Measurements from ENCODE around the gene SMPD3. TPM values are rescaled to one million over a fixed set of nuclear protein-coding genes. Genes with fewer than 3 reads are reported as not detected.

SMPD3 gene
- total and polyA plus RNA-seq, 2 of the 8 experiments (the other 6 are each of a cell fraction or from before 2014, with no cell fraction given) = 0.39 to 1.3 TPM

DNA sequence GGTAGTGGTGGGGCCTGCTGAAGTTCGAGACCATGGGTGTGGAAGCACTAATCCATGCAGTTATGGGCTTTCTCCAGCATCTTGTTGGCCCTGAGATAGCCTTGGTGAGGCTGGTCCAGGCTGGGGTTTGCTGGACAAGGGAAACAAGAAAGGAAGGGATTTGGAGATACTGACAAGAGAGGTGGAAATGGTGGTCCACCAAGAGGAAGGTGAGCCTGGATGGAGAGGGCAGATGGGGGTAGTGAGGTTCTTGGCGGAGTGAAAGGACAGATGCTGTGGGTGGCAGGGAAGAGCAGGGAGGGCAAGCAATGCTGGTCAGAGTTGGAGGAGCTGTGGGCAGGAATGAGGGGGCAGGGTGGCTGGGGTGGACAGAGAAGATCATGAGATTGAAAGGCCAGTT is 5.5 kb upstream of the SMPD3 start:
- FAIRE-seq (no peak), DNase-seq (ENCODE audit: low read depth in 1 of 2, low spot score in 2 of 2) (no peak)
- Histone ChIP-seq H4K8ac (ENCODE audit: extremely low read depth, insufficient read depth, low read length) (no peak overlapping the region), H3K79me1 (ENCODE audit: low read depth, low read length) (no peaks in the 10 kb centered on the region), H2BK20ac (ENCODE audit: low read length) (no peak overlapping the region), H2BK5ac (ENCODE audit: low read depth, low read length) (no peak overlapping the region), H3K23ac (ENCODE audit: insufficient read length) (no peak overlapping the region), H3K36me3 (ENCODE audit: control insufficient read depth in 2 of 4, insufficient read depth in 4 of 4, low read length in 3 of 4) (no peaks in the 10 kb centered on the region), H2BK120ac (replicated peaks; ENCODE audit: low read depth, low read length) (no peak overlapping the region), H3K18ac (ENCODE audit: extremely low read depth, low read length) (no peak overlapping the region), H3K4ac (replicated peaks; ENCODE audit: insufficient read length, low read depth, low read length) (no peak overlapping the region), H4K5ac (ENCODE audit: insufficient read length, low read depth, low read length) (no peak overlapping the region), H2AK5ac (ENCODE audit: low read depth, low read length) (no peak overlapping the region; the same call in 1 of the 2 replicates), H3K56ac (replicated peaks; ENCODE audit: insufficient read length, low read depth, low read length) (no peak overlapping the region), H3K27ac (ENCODE audit: low read depth, low read length) (no peak overlapping the region), H2BK15ac (ENCODE audit: low read length) (no peak overlapping the region), H3K4me2 (ENCODE audit: insufficient read depth in 1 of 2, low read depth in 2 of 2, low read length in 2 of 2) (no peak overlapping the region), H3K4me3 (ENCODE audit: extremely low read depth in 1 of 4, insufficient read depth in 2 of 4, low read depth in 3 of 4, low read length in 4 of 4) (no peak overlapping the region), H3K14ac (ENCODE audit: insufficient read length) (no peak overlapping the region), H3K9me3 (ENCODE audit: insufficient read depth in 2 of 2, low read depth in 1 of 2, low read length in 1 of 2) (no peaks in the 10 kb centered on the region), H4K20me1 (replicated peaks in 1 of 2; ENCODE audit: control insufficient read depth in 1 of 2, insufficient read depth in 2 of 2, low read length in 2 of 2) (no peaks in the 10 kb centered on the region), H3K27me3 (replicated peaks in 1 of 4; ENCODE audit: control insufficient read depth in 3 of 4, extremely low read depth in 1 of 4, insufficient read depth in 3 of 4, low read length in 3 of 4) (no peaks in the 10 kb centered on the region), H3K23me2 (ENCODE audit: low read depth, low read length) (peaks cover 5% of the 10 kb centered on the region), H4K91ac (replicated peaks; ENCODE audit: insufficient read length, low read length) (no peak overlapping the region), H3K9ac (replicated peaks in 1 of 4; ENCODE audit: extremely low read depth in 1 of 4, low read depth in 3 of 4, low read length in 3 of 4) (no peak overlapping the region), H2BK12ac (ENCODE audit: low read depth, low read length) (0 out of 2 replicates have a peak overlapping the region, but pooled peaks have one; percentile 27), H3K79me2 (ENCODE audit: control insufficient read depth in 1 of 2, insufficient read depth in 2 of 2, low read length in 2 of 2) (no peaks in the 10 kb centered on the region), H3K4me1 (replicated peaks in 1 of 4; ENCODE audit: control insufficient read depth in 3 of 4, insufficient read depth in 4 of 4, low read length in 3 of 4) (peaks cover 0 to 2% (median 2%) of the 10 kb centered on the region in 4 experiments; a peak in 2 of 7 replicates), H2AFZ (ENCODE audit: low read length) (no peak overlapping the region)
- 87% methylated on average over 2 of the region's 2 CpGs; no CpG with 5 or more reads in 1 of the 2 experiments for WGBS, 2 experiments (ENCODE audit: extremely low coverage in 1 of 2, insufficient coverage in 1 of 2, insufficient read length in 1 of 2, insufficient replicate concordance in 2 of 2, low coverage in 1 of 2, low lambda C conversion rate in 2 of 2, missing lambda C conversion rate in 1 of 2)
- CTCF ChIA-PET (ENCODE audit: partially characterized antibody) = interaction anchor here (0.6 to 15.5 kb wide), 5 partner anchors 10 to 297 kb away, joined by 3 to 130 read pairs (median 3); no protein-coding TSS in a partner anchor
- POLR2A ChIA-PET (ENCODE audit: partially characterized antibody) = no interaction called here
- TF ChIP-seq ATF3 (IDR thresholded peaks at IDR 0.05; ENCODE audit: insufficient read depth, low read depth, low read length) (no peak), KDM5A (IDR thresholded peaks at IDR 0.05; ENCODE audit: low read length) (no peak), SIN3A (conservative IDR thresholded peaks at IDR 0.05 in 1 of 2, IDR thresholded peaks at IDR 0.05 in 1 of 2; ENCODE audit: low read depth in 1 of 2, low read length in 2 of 2) (no peak), RXRA (IDR thresholded peaks at IDR 0.05; ENCODE audit: insufficient read depth, low read depth, low read length) (no peak), POLR2A (IDR thresholded peaks at IDR 0.05; ENCODE audit: control extremely low read depth in 1 of 2, low read depth in 2 of 2, low read length in 2 of 2) (no peak), BCL11A (IDR thresholded peaks at IDR 0.05; ENCODE audit: low read depth in 2 of 2, low read length in 2 of 2) (no peak), USF2 (IDR thresholded peaks at IDR 0.05; ENCODE audit: low read length) (no peak), CREB1 (IDR thresholded peaks at IDR 0.05) (no peak), POU5F1 (IDR thresholded peaks at IDR 0.05; ENCODE audit: low read depth, low read length) (no peak), BACH1 (IDR thresholded peaks at IDR 0.05; ENCODE audit: low read length) (no peak), TAF1 (IDR thresholded peaks at IDR 0.05; ENCODE audit: low read depth, low read length) (no peak)
- TF ChIP-seq, protein P1, sequence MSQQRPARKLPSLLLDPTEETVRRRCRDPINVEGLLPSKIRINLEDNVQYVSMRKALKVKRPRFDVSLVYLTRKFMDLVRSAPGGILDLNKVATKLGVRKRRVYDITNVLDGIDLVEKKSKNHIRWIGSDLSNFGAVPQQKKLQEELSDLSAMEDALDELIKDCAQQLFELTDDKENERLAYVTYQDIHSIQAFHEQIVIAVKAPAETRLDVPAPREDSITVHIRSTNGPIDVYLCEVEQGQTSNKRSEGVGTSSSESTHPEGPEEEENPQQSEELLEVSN (IDR thresholded peaks at IDR 0.05) = no peak
